GM23338 (cell line): ENCODE measurements around the gene CASP3. TPM values are rescaled to one million over a fixed set of nuclear protein-coding genes. Genes with fewer than 3 reads are reported as not detected.

Experiments used
- ATAC-seq: fragments of 200-7000 bp; cut with Tn5 transposase; 3 replicates; pipeline ENCODE4 v1.9.1; 2020
- DNase-seq: peaks from one replicate; pipeline ENCODE4 v3.0.0-alpha.2; 2015; ENCODE audit warnings: low spot score
- H2AFZ ChIP-seq: fragments of 200-600 bp; sonication (generic); 2 replicates; pipeline ENCODE4 v1.8.0; 2016; ENCODE audit warnings: antibody characterized with exemption, mild to moderate bottlenecking, moderate library complexity
- H3F3A ChIP-seq: fragments of 200-600 bp; sonication (generic); replicated peaks from 2 replicates; pipeline ENCODE4 v1.8.0; 2017; ENCODE audit warnings: antibody characterized with exemption, mixed run types, low read depth
- H3K27ac ChIP-seq: fragments of 200-600 bp; sonication (generic); 2 replicates; pipeline ENCODE4 v1.6.1; 2016; ENCODE audit warnings: low read depth
- H3K27me3 ChIP-seq: fragments of 200-600 bp; sonication (generic); 2 replicates; pipeline ENCODE4 v1.8.0; 2016; ENCODE audit warnings: mild to moderate bottlenecking, mixed run types, moderate library complexity; ENCODE audit not compliant: insufficient read depth
- H3K36me3 ChIP-seq: fragments of 200-600 bp; sonication (generic); 2 replicates; pipeline ENCODE4 v1.8.0; 2016; ENCODE audit warnings: mild to moderate bottlenecking; ENCODE audit not compliant: insufficient read depth
- H3K4me1 ChIP-seq: fragments of 200-600 bp; sonication (generic); 2 replicates; pipeline ENCODE4 v1.8.0; 2016; ENCODE audit warnings: mild to moderate bottlenecking, moderate library complexity; ENCODE audit not compliant: insufficient read depth
- H3K4me2 ChIP-seq: fragments of 200-600 bp; sonication (generic); 2 replicates; pipeline ENCODE4 v1.7.1; 2017; ENCODE audit warnings: mixed run types
- H3K4me3 ChIP-seq: fragments of 200-600 bp; sonication (generic); 2 replicates; pipeline ENCODE4 v1.6.1; 2016; ENCODE audit warnings: mixed run types
- H3K79me2 ChIP-seq: fragments of 200-600 bp; sonication (generic); replicated peaks from 2 replicates; pipeline ENCODE4 v1.8.0; 2017; ENCODE audit warnings: mild to moderate bottlenecking; ENCODE audit not compliant: insufficient read depth
- H3K9me2 ChIP-seq: fragments of 200-600 bp; sonication (generic); 2 replicates; pipeline ENCODE4 v1.8.0; 2017; ENCODE audit not compliant: insufficient read depth
- H4K20me1 ChIP-seq: fragments of 200-600 bp; sonication (generic); replicated peaks from 2 replicates; pipeline ENCODE4 v1.8.0; 2017; ENCODE audit warnings: mild to moderate bottlenecking; ENCODE audit not compliant: insufficient read depth
- H3K27ac Mint-ChIP-seq: 2 replicates; pipeline ENCODE4 v1.8.0; 2020; ENCODE audit warnings: inconsistent platforms, mild to moderate bottlenecking, moderate library complexity, mixed read lengths
- H3K27me3 Mint-ChIP-seq: 3 replicates; pipeline ENCODE4 v1.8.0; 2022; ENCODE audit warnings: low read depth, mild to moderate bottlenecking, moderate library complexity, mixed read lengths, inconsistent platforms; ENCODE audit not compliant: insufficient read depth, poor library complexity
- H3K36me3 Mint-ChIP-seq: 3 replicates; pipeline ENCODE4 v1.8.0; 2021; ENCODE audit warnings: low read depth, mild to moderate bottlenecking, inconsistent platforms, moderate library complexity, mixed read lengths
- H3K4me1 Mint-ChIP-seq: 3 replicates; pipeline ENCODE4 v1.8.0; 2020; ENCODE audit warnings: mild to moderate bottlenecking, inconsistent platforms, mixed read lengths
- H3K4me3 Mint-ChIP-seq: 3 replicates; pipeline ENCODE4 v1.8.0; 2021; ENCODE audit warnings: moderate library complexity, mild to moderate bottlenecking, inconsistent platforms, mixed read lengths
- H3K9me3 Mint-ChIP-seq: 3 replicates; pipeline ENCODE4 v1.8.0; 2020; ENCODE audit warnings: moderate library complexity, mild to moderate bottlenecking, inconsistent platforms, mixed read lengths
- EZH2 ChIP-seq: fragments of 200-600 bp; sonication (generic); IDR thresholded peaks from one replicate; pipeline ENCODE4 v1.8.0; 2017; ENCODE audit warnings: antibody characterized with exemption, mild to moderate bottlenecking, low read depth; ENCODE audit not compliant: unreplicated experiment
- EZH2phosphoT487 ChIP-seq: fragments of 200-600 bp; sonication (generic); IDR thresholded peaks from one replicate; pipeline ENCODE4 v1.8.1; 2018; ENCODE audit warnings: antibody characterized with exemption; ENCODE audit not compliant: unreplicated experiment
- JUNB ChIP-seq: IDR thresholded peaks from one replicate; pipeline ENCODE4 v1.6.1; 2016; ENCODE audit warnings: antibody characterized with exemption; ENCODE audit not compliant: unreplicated experiment
- NANOG ChIP-seq: IDR thresholded peaks from 2 replicates; pipeline ENCODE4 v1.6.1; 2016; ENCODE audit warnings: antibody characterized with exemption, borderline replicate concordance
- POLR2AphosphoS5 ChIP-seq: IDR thresholded peaks from 2 replicates; pipeline ENCODE4 v1.6.1; 2016; ENCODE audit warnings: antibody characterized with exemption, low read depth
- STAT1 ChIP-seq: IDR thresholded peaks from one replicate; pipeline ENCODE4 v1.6.1; 2016; ENCODE audit warnings: antibody characterized with exemption; ENCODE audit not compliant: unreplicated experiment
- ZNF114 ChIP-seq: fragments of 250-450 bp; sonication (Bioruptor Pico); IDR thresholded peaks from 2 replicates; pipeline ENCODE4 v1.5.0; 2020; ENCODE audit warnings: mild to moderate bottlenecking, moderate library complexity
- polyA plus RNA-seq: library from polyadenylated mRNA; unstranded; fragments of >200 nt; fragmentation: Nextera tagmentation; extraction: Ambion mirVana; gene quantifications from 2 replicates; pipeline ENCODE4 v1.2.1, GENCODE V29; 2016
- total RNA-seq: library from RNA; depleted of rRNA; stranded (reverse); fragments of >200 nt; shearing (Covaris generic); gene quantifications from 2 replicates; pipeline ENCODE4 v1.2.3, GENCODE V29; 2014
- TF ChIP-seq, protein P1 (sequence below): fragments of 250-450 bp; sonication (Bioruptor Pico); IDR thresholded peaks from 2 replicates; pipeline ENCODE4 v1.5.0; 2020; ENCODE audit warnings: mild to moderate bottlenecking, moderate library complexity

Gene CASP3
- total and polyA plus RNA-seq, 2 experiments from 2014 or later = 50.5 to 84.4 TPM

DNA sequence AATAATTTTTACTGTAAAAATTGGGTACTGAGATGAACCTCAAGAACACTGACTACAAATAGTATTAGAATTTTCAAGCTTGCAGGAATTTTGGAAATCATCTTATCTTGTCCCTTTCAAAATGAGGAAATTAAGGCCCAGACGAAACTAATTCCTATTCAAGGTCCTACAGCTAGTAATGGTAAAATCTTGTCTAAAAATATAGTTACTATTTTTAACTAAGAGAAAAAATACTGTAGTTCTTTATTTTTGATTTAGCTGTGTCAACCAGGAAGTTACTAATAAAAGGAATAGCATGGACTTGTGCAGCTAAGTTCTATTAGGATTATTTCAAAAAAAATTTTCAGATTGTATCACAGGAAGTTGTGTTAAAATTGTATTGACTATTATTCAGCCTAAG is 13.0 kb upstream of the CASP3 start:
- H3K4me3 Mint-ChIP-seq = no peak overlapping the region
- DNase-seq = no peak
- no peak for ATAC-seq
- peaks cover 2% of the 10 kb centered on the region; the same call in 2 of the 3 replicates for H3K4me1 Mint-ChIP-seq
- H3K4me1 ChIP-seq = no peaks in the 10 kb centered on the region
- no peak overlapping the region for H3K4me3 ChIP-seq
- TF ChIP-seq EZH2 (no peak), POLR2AphosphoS5 (no peak), NANOG (no peak), JUNB (no peak), EZH2phosphoT487 (no peak)
- TF ChIP-seq, protein P1, sequence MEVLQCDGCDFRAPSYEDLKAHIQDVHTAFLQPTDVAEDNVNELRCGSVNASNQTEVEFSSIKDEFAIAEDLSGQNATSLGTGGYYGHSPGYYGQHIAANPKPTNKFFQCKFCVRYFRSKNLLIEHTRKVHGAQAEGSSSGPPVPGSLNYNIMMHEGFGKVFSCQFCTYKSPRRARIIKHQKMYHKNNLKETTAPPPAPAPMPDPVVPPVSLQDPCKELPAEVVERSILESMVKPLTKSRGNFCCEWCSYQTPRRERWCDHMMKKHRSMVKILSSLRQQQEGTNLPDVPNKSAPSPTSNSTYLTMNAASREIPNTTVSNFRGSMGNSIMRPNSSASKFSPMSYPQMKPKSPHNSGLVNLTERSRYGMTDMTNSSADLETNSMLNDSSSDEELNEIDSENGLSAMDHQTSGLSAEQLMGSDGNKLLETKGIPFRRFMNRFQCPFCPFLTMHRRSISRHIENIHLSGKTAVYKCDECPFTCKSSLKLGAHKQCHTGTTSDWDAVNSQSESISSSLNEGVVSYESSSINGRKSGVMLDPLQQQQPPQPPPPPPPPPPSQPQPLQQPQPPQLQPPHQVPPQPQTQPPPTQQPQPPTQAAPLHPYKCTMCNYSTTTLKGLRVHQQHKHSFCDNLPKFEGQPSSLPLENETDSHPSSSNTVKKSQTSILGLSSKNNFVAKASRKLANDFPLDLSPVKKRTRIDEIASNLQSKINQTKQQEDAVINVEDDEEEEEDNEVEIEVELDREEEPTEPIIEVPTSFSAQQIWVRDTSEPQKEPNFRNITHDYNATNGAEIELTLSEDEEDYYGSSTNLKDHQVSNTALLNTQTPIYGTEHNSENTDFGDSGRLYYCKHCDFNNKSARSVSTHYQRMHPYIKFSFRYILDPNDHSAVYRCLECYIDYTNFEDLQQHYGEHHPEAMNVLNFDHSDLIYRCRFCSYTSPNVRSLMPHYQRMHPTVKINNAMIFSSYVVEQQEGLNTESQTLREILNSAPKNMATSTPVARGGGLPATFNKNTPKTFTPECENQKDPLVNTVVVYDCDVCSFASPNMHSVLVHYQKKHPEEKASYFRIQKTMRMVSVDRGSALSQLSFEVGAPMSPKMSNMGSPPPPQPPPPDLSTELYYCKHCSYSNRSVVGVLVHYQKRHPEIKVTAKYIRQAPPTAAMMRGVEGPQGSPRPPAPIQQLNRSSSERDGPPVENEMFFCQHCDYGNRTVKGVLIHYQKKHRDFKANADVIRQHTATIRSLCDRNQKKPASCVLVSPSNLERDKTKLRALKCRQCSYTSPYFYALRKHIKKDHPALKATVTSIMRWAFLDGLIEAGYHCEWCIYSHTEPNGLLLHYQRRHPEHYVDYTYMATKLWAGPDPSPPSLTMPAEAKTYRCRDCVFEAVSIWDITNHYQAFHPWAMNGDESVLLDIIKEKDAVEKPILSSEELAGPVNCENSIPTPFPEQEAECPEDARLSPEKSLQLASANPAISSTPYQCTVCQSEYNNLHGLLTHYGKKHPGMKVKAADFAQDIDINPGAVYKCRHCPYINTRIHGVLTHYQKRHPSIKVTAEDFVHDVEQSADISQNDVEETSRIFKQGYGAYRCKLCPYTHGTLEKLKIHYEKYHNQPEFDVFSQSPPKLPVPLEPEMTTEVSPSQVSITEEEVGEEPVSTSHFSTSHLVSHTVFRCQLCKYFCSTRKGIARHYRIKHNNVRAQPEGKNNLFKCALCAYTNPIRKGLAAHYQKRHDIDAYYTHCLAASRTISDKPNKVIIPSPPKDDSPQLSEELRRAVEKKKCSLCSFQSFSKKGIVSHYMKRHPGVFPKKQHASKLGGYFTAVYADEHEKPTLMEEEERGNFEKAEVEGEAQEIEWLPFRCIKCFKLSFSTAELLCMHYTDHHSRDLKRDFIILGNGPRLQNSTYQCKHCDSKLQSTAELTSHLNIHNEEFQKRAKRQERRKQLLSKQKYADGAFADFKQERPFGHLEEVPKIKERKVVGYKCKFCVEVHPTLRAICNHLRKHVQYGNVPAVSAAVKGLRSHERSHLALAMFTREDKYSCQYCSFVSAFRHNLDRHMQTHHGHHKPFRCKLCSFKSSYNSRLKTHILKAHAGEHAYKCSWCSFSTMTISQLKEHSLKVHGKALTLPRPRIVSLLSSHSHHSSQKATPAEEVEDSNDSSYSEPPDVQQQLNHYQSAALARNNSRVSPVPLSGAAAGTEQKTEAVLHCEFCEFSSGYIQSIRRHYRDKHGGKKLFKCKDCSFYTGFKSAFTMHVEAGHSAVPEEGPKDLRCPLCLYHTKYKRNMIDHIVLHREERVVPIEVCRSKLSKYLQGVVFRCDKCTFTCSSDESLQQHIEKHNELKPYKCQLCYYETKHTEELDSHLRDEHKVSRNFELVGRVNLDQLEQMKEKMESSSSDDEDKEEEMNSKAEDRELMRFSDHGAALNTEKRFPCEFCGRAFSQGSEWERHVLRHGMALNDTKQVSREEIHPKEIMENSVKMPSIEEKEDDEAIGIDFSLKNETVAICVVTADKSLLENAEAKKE (CRISPR knock-in tag) = no peak
- no peak overlapping the region for H3K27ac Mint-ChIP-seq
- H4K20me1 ChIP-seq = no peaks in the 10 kb centered on the region
- no peak overlapping the region for H3K27ac ChIP-seq
- H3K4me2 ChIP-seq = no peak overlapping the region
- H3K27me3 Mint-ChIP-seq = no peaks in the 10 kb centered on the region
- no peak overlapping the region for H2AFZ ChIP-seq
- no peaks in the 10 kb centered on the region for H3K9me2 ChIP-seq
- H3K79me2 ChIP-seq = no peaks in the 10 kb centered on the region
- no peaks in the 10 kb centered on the region for H3K36me3 ChIP-seq
- no peaks in the 10 kb centered on the region for H3F3A ChIP-seq
- peaks cover 11% of the 10 kb centered on the region; the same call in 1 of the 3 replicates for H3K36me3 Mint-ChIP-seq
- no peaks in the 10 kb centered on the region for H3K27me3 ChIP-seq
- no peaks in the 10 kb centered on the region for H3K9me3 Mint-ChIP-seq

DNA sequence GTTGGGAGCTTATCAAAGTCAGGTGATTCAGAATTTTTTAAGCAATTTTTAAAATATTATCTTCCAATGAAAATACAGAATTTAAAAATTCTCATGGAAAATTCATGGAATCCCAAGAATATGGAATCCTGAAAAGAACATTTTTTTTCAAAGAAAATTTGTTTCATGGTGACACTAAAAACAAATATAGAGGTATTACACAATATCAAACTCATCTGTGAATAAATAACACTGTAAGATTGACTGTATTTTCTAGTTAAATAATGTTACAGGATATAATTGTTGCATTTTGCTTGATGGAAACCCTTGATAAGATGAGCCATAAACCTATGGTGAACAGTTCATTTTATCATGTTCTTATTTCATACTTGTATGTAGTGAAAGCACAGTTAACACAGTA is 11.7 kb upstream of the CASP3 start:
- 0 out of 3 replicates have a peak, but pooled peaks cover 3% of the 10 kb centered on the region for H3K36me3 Mint-ChIP-seq
- no peak overlapping the region for H3K27ac Mint-ChIP-seq
- DNase-seq = no peak
- Histone ChIP-seq H4K20me1 (no peaks in the 10 kb centered on the region), H3K4me1 (no peaks in the 10 kb centered on the region), H3K27me3 (no peaks in the 10 kb centered on the region), H3K4me3 (no peak overlapping the region), H3K9me2 (no peaks in the 10 kb centered on the region), H3F3A (no peaks in the 10 kb centered on the region), H3K4me2 (no peak overlapping the region), H3K27ac (no peak overlapping the region), H3K79me2 (no peaks in the 10 kb centered on the region), H2AFZ (no peak overlapping the region), H3K36me3 (no peaks in the 10 kb centered on the region)
- ATAC-seq = no peak
- H3K4me3 Mint-ChIP-seq = no peak overlapping the region
- no peaks in the 10 kb centered on the region for H3K9me3 Mint-ChIP-seq
- peaks cover 2% of the 10 kb centered on the region; the same call in 2 of the 3 replicates for H3K4me1 Mint-ChIP-seq
- H3K27me3 Mint-ChIP-seq = no peaks in the 10 kb centered on the region
- TF ChIP-seq STAT1 = no peak
- TF ChIP-seq, protein P1 (CRISPR knock-in tag) = no peak
- no peak for TF ChIP-seq ZNF114
